Vagina (tissue), 2 donors: ENCODE data around the gene ALG1.

Experiments used
- POLR2AphosphoS5 ChIP-seq, 2 donors: sonication (generic); formaldehyde crosslinking; IDR thresholded peaks; one replicate each; pipeline ENCODE4 v1.9.0; 2017; ENCODE audit warnings: antibody characterized with exemption in 2 of 2, mild to moderate bottlenecking in 2 of 2, low read depth in 1 of 2; ENCODE audit not compliant: insufficient read depth in 1 of 2
- TF ChIP-seq, protein P1 (sequence below), 3 experiments: fragments of 450-650 bp in 2 of 3; fragments of 200-600 bp in 1 of 3; sonication (generic) in 1 of 3; IDR thresholded peaks; one replicate each; pipeline ENCODE4 v1.5.1; 2017 to 2019; ENCODE audit warnings: antibody characterized with exemption in 3 of 3, mild to moderate bottlenecking in 2 of 3, moderate library complexity in 2 of 3

DNA sequence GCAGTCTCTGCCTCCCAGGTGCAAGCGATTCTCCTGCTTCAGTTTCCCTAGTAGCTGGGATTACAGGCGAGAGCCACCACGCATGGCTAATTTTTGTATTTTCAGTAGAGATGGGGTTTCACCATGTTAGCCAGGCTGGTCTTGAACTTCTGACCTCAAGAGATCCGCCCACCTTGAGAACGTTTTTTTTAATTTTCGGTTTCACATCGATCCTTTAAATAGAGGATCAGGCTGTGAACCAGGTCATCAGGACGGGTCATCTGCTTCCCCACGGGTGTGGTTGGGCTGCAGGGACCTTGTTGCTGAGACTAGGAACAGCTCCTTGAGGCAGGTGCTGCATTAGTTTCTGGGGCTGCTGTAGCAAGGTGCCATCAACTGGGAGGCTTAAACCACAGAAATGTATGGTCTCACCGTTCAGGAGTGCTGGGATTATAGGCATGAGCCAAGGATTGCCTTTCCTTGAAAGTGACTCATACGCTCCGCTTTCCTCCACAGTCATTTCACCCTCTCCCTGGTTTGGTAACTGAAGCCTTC lies 30.0 kb upstream of the ALG1 start:
- TF ChIP-seq, protein P1, sequence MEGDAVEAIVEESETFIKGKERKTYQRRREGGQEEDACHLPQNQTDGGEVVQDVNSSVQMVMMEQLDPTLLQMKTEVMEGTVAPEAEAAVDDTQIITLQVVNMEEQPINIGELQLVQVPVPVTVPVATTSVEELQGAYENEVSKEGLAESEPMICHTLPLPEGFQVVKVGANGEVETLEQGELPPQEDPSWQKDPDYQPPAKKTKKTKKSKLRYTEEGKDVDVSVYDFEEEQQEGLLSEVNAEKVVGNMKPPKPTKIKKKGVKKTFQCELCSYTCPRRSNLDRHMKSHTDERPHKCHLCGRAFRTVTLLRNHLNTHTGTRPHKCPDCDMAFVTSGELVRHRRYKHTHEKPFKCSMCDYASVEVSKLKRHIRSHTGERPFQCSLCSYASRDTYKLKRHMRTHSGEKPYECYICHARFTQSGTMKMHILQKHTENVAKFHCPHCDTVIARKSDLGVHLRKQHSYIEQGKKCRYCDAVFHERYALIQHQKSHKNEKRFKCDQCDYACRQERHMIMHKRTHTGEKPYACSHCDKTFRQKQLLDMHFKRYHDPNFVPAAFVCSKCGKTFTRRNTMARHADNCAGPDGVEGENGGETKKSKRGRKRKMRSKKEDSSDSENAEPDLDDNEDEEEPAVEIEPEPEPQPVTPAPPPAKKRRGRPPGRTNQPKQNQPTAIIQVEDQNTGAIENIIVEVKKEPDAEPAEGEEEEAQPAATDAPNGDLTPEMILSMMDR (IDR thresholded peaks at IDR 0.05), result no peak
- no peak for TF ChIP-seq POLR2AphosphoS5 (IDR thresholded peaks at IDR 0.05; ENCODE audit: insufficient read depth in 1 of 2, low read depth in 1 of 2)
